Measurements from ENCODE around the gene TAF1B.
A peak's percentile ranks its signal among the peaks of the same experiment; 100 is the strongest.

Gene TAF1B

DNA sequence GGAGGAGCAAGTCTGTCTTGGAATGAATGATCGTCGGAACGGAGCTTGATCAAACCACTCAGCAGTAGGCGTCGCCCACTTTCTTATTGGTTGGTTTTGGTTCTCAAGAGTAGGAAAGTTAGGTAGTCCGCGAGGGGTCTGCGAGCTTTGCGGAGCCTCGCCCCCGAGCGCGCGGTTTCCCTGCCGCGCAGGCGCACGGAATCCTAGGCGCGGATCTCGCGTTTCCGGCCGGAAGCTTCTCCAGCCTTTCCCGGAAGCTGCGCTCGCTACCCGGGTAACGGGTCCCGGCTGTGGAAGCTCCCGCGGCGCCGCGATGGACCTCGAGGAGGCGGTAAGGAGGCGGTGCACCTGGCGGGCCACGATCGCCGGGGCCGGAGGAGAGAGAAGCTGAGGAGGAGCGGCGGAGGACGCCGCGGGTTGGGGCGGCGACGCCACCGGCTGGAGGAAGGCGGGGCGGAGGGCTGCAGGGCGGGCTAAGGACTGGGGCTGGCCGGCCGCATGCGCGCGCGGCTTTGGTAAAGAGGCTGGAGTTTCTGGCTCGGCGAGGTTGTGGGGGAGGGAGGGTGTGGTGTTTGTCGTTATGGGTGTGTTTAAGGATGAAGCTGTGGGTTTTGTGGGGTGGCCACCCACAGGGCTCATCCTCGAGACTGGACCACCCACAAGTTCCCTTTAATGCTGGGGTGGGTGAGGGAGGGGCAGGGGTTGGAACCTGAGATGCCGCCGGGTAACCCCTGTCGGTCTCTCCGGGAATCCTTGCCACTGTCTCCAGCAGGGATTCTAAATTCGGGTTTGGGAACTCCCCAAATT, at the start of gene TAF1B:
Gene TAF1B, plus strand, starts transcription at position 246 of the 807 bp plus-strand sequence. Its CDS starts 68 bp downstream, at position 314.
- FAIRE-seq (peak; percentile 62), DNase-seq (ENCODE audit: low spot score) (peak; percentile 99)

- no peak for DNase-seq (ENCODE audit: low spot score)
- FAIRE-seq = no peak
These were observed 49.2 kb upstream of the TAF1B start for GRCh38 chr2:9793918-9794717.

DNA sequence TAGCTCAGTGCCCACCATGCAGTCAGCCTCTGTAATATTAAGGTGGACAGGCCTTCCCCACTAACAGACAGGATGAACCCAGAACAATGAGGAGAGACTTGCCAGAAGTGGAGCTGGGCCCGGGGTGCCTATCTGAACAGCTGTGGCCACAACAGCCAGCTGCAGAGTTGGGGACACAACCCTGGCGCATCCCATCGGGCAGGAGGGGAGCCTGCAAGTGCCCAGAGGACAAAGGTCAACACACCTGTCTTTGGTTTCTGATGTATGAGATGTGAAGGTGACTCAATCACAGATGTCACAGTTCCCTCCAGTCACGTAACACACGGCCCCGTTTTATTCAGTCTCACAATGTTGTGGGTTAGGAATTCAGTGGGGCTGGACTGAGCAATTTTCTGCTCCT, 48.2 kb upstream of the TAF1B start:
- DNase-seq (ENCODE audit: low spot score) = no peak
- no peak for FAIRE-seq

- FAIRE-seq (no peak), DNase-seq (ENCODE audit: low spot score) (no peak)
These were observed 46.9 kb upstream of the TAF1B start for GRCh38 chr2:9796056-9797010.

GRCh38 chr2:9797086-9797485, 46.2 kb upstream of the TAF1B start:
- FAIRE-seq = no peak
- no peak for DNase-seq (ENCODE audit: low spot score)

DNA sequence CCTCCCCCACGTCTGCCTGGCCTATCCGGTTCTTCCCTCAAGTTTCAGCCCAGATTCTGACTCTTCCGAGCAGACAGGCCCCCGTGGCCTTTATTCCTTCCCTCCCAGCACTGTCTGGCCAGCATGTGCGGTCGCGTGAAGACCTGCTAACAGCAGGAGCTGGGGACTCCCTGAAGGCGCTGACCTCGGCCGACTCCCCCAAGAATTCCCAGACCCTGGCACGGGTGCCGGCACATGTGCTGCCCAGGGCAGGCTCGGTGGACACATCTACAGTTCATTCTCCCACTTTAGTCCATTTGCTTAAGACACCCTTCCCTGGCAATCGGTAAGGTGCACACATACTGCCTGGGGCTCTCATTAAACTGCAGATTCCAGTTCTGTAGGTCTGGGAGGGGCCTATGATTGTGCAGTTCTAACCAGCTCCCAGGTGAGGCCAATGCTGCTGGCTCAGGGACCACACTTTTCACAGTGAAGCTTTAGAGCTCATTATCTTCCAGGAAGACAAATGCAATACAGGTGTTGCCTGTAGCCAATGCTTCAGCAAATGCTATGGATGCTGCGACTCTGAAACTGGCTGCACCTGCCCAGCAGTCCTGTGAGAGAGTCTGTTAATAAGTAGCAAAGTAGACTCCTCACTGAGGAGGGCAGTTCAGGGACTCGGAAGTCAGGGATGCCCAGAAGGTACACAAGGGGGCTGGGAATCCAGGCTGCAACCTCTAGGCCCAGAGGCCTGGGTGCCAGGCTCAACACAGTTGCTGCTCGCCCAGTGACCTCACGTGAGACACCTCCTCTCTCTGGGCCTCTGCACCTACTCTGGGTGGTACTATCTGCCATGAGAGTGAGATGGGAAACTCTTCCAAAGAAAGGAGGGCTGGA, 45.4 kb upstream of the TAF1B start:
- DNase-seq (ENCODE audit: low spot score) (no peak), FAIRE-seq (no peak)

DNA sequence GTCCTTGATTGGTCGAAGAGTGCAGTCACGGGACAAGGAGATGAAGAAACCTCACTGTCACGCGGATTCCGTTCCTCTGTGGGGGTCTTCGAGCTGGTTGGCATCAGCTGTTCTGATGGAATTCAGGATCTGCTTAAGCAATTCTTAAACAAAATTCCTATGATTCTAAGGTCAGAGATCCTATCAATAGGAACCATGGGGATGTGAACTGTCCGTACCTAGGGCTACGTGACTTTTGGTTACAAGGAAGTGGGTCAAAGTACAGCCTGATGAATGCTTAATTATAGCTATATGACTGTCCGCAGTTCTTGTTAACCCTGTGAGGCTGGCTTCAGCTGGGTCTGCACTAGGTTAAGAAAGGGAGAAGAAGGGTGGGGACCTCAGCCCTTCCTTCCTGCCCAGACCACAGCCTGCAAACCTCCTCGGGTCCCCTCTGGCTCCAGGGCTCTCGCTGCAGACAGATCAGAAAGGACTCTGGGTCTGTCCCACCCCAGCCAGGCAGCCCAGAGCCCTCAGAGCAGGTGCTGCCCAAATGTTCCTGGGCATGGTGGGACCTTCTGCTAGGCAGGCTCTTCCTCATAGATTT, 44.2 kb upstream of the TAF1B start:
- FAIRE-seq = no peak
- no peak for DNase-seq (ENCODE audit: low spot score)

- DNase-seq (ENCODE audit: low spot score) (peak; percentile 93), FAIRE-seq (peak; percentile 80)
These were observed 43.3 kb upstream of the TAF1B start for GRCh38 chr2:9799729-9800632.

DNA sequence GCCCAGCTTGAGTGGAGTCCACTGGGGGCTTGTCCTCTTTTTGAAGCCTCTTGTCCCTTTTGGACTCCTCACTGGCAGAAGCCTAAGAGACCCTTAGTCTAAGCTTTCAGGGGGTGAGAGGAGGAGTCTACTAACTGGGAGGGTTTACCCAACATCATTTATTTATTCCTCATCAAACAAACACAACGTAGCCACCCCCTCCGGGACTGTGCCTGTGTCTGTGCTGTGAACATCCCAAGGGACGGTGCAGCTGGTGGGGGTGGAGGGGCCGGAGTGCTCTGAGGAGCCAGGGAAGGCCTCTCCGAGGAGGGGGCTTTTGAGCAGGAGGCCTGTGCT, 42.7 kb upstream of the TAF1B start:
- DNase-seq (ENCODE audit: low spot score) (no peak), FAIRE-seq (no peak)

GRCh38 chr2:9800975-9801726, 42.1 kb upstream of the TAF1B start:
- DNase-seq (ENCODE audit: low spot score) = peak; percentile 79
- FAIRE-seq = peak; percentile 52

- no peak for DNase-seq (ENCODE audit: low spot score)
- FAIRE-seq = peak; percentile 37
These were observed 40.7 kb upstream of the TAF1B start for GRCh38 chr2:9802576-9802993.

GRCh38 chr2:9803023-9803805, 40.1 kb upstream of the TAF1B start:
- DNase-seq (ENCODE audit: low spot score) (no peak), FAIRE-seq (peak; percentile 66)

DNA sequence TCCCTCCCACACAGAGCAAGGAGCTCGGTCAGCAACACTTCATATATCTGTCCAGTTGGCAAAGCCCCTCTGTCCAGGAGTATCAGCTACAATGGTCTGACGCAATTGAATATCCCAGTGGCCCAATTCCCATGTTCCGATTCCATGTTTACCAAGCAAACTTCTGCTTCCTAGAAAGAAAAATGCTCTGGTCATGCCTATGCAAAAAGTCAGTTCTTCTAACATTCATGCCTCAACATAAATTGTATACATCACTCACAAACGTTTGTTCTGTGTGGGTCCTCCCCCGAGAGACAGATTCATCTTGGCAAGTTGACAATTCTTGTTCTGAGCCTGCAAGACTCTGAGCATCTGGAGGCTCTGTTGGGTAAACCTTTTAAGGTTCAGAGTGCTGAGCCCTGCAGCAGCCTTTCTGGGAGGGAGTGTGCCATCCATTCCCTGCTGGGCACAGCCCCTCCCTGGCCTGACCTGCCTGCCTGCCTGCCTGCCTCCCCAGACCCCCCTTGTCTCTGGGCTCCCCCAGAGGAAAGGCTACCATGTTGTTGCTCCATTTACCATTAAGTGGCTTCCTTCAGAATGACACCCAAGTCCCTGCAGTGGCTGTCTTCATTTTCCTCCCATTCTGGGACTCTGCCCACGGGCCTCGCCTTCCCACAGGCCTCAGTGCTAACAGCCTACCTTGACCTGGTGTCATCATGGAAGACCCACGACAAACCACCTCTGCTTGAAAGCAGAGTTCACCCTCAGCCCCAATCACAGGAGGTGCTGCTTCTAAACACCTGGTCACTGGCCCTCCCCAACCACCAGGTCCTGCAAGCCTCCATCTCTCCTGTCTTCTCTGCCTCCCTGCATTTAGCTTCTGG, 37.6 kb upstream of the TAF1B start:
- no peak for FAIRE-seq

GRCh38 chr2:9806298-9806610, 37.0 kb upstream of the TAF1B start:
- no peak for FAIRE-seq
- no peak for DNase-seq (ENCODE audit: low spot score)

More for the DNA sequence above, 37.6 kb upstream of the TAF1B start:
- no peak for DNase-seq (ENCODE audit: low spot score)

DNA sequence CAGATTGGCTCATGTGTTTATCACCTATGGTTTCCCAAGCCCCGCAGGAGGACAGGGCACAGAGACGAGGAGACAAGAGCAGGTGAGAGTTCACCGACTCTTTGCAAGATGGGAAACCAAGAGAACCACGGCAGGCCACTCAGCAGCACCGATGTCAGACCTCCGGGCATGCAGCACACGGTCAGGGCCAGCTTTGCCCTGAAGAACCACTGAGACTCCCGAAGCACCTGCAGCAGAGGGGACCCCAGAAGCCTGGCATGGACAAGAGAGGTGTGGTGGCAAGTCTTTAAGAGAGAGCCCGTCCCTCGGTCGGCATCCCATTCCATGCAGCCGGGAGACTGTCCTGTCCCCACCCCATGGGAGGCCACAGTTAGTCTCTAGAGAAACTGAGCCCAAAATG, 36.6 kb upstream of the TAF1B start:
- FAIRE-seq (no peak), DNase-seq (ENCODE audit: low spot score) (no peak)

DNA sequence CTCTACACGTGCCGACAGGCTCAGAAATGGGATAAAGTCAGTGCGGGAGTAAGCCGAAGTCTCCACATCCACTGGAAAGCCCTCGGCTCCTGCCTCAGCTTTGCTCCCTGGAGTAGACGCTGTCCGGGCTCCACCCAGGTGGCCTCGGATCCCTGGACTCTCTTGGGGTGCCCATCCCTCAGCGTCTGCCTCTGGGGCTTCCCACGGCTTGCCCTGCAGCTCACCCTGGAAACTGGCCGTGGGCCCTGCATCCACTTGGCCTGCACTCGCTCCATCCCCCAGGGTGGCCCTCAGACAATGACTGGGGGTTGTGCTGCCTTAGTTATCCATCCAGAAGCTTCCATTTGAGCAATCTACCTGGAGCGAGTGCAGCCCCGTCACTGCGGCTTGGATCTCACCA, 36.2 kb upstream of the TAF1B start:
- DNase-seq (ENCODE audit: low spot score) = no peak
- FAIRE-seq = no peak
